Gastroesophageal sphincter (tissue), 4 donors: ENCODE data around the gene TARDBP. TPM values are rescaled to one million over a fixed set of nuclear protein-coding genes. Genes with fewer than 3 reads are reported as not detected.
A peak's percentile ranks its signal among the peaks of the same experiment; 100 is the strongest.
"Not testable (repeated sequence)": the region's sequence is repeated elsewhere in the genome, so short reads cannot be mapped to it uniquely, and the experiment has no call there.

Experiments
- ATAC-seq: fragments of 150-250 bp; one replicate; pipeline ENCODE4 v1.9.1; 2016; ENCODE audit warnings: mild to moderate bottlenecking, moderate library complexity
- H3K27ac ChIP-seq, 4 donors: fragments of 200-600 bp; sonication (generic) in 3 of 4; 1 replicate in 3 of 4; 2 replicates in 1 of 4; pipeline ENCODE4 v1.5.1; 2016 to 2019
- H3K27me3 ChIP-seq: fragments of 200-600 bp; sonication (generic); one replicate; pipeline ENCODE4 v1.5.1; 2019
- H3K36me3 ChIP-seq, 2 donors: fragments of 200-600 bp; sonication (generic); one replicate each; pipeline ENCODE4 v1.5.1; 2019; ENCODE audit warnings: control low read depth in 1 of 2
- H3K4me1 ChIP-seq, 3 donors: fragments of 200-600 bp; sonication (generic); 1 replicate in 2 of 3; 2 replicates in 1 of 3; pipeline ENCODE4 v1.5.1; 2016 to 2019; ENCODE audit warnings: control low read depth in 2 of 3
- H3K4me3 ChIP-seq, 2 donors: fragments of 200-600 bp; sonication (generic); one replicate each; pipeline ENCODE4 v1.5.1; 2019; ENCODE audit warnings: mild to moderate bottlenecking in 1 of 2, moderate library complexity in 1 of 2
- H3K9me3 ChIP-seq, 3 donors: fragments of 200-600 bp; sonication (generic); one replicate each; pipeline ENCODE4 v1.5.1; 2017 to 2019; ENCODE audit warnings: control low read depth in 2 of 3
- CTCF ChIP-seq, 4 experiments: fragments of 200-600 bp in 2 of 4; fragments of 450-650 bp in 2 of 4; sonication (generic) in 1 of 4; IDR thresholded peaks; one replicate each; pipeline ENCODE4 v1.5.1; 2017 to 2019; ENCODE audit warnings: antibody characterized with exemption in 4 of 4, mild to moderate bottlenecking in 2 of 4, moderate library complexity in 2 of 4
- EP300 ChIP-seq: sonication (generic); formaldehyde crosslinking; IDR thresholded peaks from one replicate; pipeline ENCODE4 v1.6.1; 2017; ENCODE audit warnings: antibody characterized with exemption, mild to moderate bottlenecking
- POLR2A ChIP-seq, 2 donors: fragments of 450-650 bp; IDR thresholded peaks; one replicate each; pipeline ENCODE4 v1.6.1; 2017; ENCODE audit warnings: antibody characterized with exemption in 2 of 2, mild to moderate bottlenecking in 2 of 2, moderate library complexity in 1 of 2
- POLR2AphosphoS5 ChIP-seq: sonication (generic); formaldehyde crosslinking; IDR thresholded peaks from one replicate; pipeline ENCODE4 v1.6.1; 2017; ENCODE audit warnings: antibody characterized with exemption
- WGBS, 2 donors: methylation state at CpG; one replicate each; pipeline ENCODE4 v1.1.5; 2018; ENCODE audit warnings: low coverage in 1 of 2; 5-methylcytosine and 5-hydroxymethylcytosine counted together
- total RNA-seq, 4 donors: library from RNA; depleted of rRNA; stranded (reverse); fragments of >200 nt; gene quantifications; one replicate each; pipeline ENCODE4 v1.1.0, GENCODE V29; 2016

The TARDBP gene
- total RNA-seq, 4 donors from 2014 or later = 60.3 to 170 (median 112) TPM

- H3K4me1 ChIP-seq = no peaks in the 10 kb centered on the region
- H3K9me3 ChIP-seq = no peaks in the 10 kb centered on the region
- ATAC-seq = no peak
- WGBS, 2 donors = 88 to 91% methylated on average over 5 to 10 of the region's 10 CpGs
- H3K27ac ChIP-seq = no peak overlapping the region
- H3K27me3 ChIP-seq = no peaks in the 10 kb centered on the region
- H3K36me3 ChIP-seq = peaks cover 0 to 37% of the 10 kb centered on the region in 2 donors
- H3K4me3 ChIP-seq = no peak overlapping the region
- no peak for TF ChIP-seq EP300
Observed at GRCh38 chr1:11031624-11032262, 19.3 kb downstream of the TARDBP start.

- ATAC-seq, H3K27ac ChIP-seq, H3K4me3 ChIP-seq, H3K27me3 ChIP-seq, H3K36me3 ChIP-seq, H3K9me3 ChIP-seq: not testable (repeated sequence)
- peaks cover 0 to 13% (median 6%) of the 10 kb centered on the region in 3 donors for H3K4me1 ChIP-seq
- 22 to 62% methylated on average over 5 to 17 of the region's 18 CpGs for WGBS, 2 donors
Observed at GRCh38 chr1:11037019-11037739, 24.7 kb downstream of the TARDBP start.

GRCh38 chr1:11037740-11038182, 25.3 kb downstream of the TARDBP start:
- WGBS, 2 donors = 0% methylated on average over 2 to 3 of the region's 8 CpGs
- no peaks in the 10 kb centered on the region for H3K27me3 ChIP-seq
- H3K4me3 ChIP-seq = no peak overlapping the region
- no peaks in the 10 kb centered on the region for H3K36me3 ChIP-seq
- peaks cover 0 to 13% (median 6%) of the 10 kb centered on the region in 3 donors for H3K4me1 ChIP-seq
- H3K9me3 ChIP-seq = no peaks in the 10 kb centered on the region
- TF ChIP-seq CTCF (IDR thresholded peaks at IDR 0.05) (peak in 3 of 4 experiments; percentile 89 to 97 (median 92)), POLR2AphosphoS5 (peak; percentile 35), EP300 (no peak)
- H3K27ac ChIP-seq = peak overlapping the region in 1 of 4 donors; percentile 3
- peak; percentile 90 for ATAC-seq

- TF ChIP-seq POLR2A (IDR thresholded peaks at IDR 0.05) = no peak
- no peak for TF ChIP-seq POLR2AphosphoS5
- TF ChIP-seq EP300 = no peak
- TF ChIP-seq CTCF (IDR thresholded peaks at IDR 0.05) = no peak
- Histone ChIP-seq H3K27ac (no peak overlapping the region), H3K27me3 (no peaks in the 10 kb centered on the region), H3K4me3 (no peak overlapping the region), H3K36me3 (no peaks in the 10 kb centered on the region), H3K4me1 (peaks cover 0 to 13% (median 6%) of the 10 kb centered on the region in 3 donors), H3K9me3 (no peaks in the 10 kb centered on the region)
- ATAC-seq = no peak
- WGBS, 2 donors = 62 to 82% methylated on average over 2 of the region's 2 CpGs
Observed at GRCh38 chr1:11039351-11040104, 27.1 kb downstream of the TARDBP start.

- H3K9me3 ChIP-seq, H3K27ac ChIP-seq, ATAC-seq, H3K36me3 ChIP-seq, H3K4me3 ChIP-seq, H3K27me3 ChIP-seq: not testable (repeated sequence)
- peaks cover 0 to 13% (median 6%) of the 10 kb centered on the region in 3 donors for H3K4me1 ChIP-seq
- WGBS, 2 donors = 91 to 92% methylated on average over 4 to 7 of the region's 7 CpGs
Observed at GRCh38 chr1:11040105-11040429, 27.6 kb downstream of the TARDBP start.

- Histone ChIP-seq H3K27ac (no peak overlapping the region), H3K4me3 (no peak overlapping the region), H3K9me3 (no peaks in the 10 kb centered on the region), H3K36me3 (no peaks in the 10 kb centered on the region), H3K4me1 (peaks cover 0 to 13% (median 6%) of the 10 kb centered on the region in 3 donors), H3K27me3 (no peaks in the 10 kb centered on the region)
- TF ChIP-seq POLR2AphosphoS5 (no peak), CTCF (IDR thresholded peaks at IDR 0.05) (no peak), POLR2A (IDR thresholded peaks at IDR 0.05) (no peak), EP300 (no peak)
- ATAC-seq = no peak
Observed at GRCh38 chr1:11041048-11041447, 28.6 kb downstream of the TARDBP start.
